Stomach (tissue), 9 donors: ENCODE measurements around the gene MRPS2. TPM values are rescaled to one million over a fixed set of nuclear protein-coding genes. Genes with fewer than 3 reads are reported as not detected.

Experiments
- DNase-seq, 2 donors: peaks; one replicate each; pipeline versions ENCODE4 v3.0.0 to v3.0.0-alpha.2; 2013 to 2019
- H3K27ac ChIP-seq, 5 donors: fragments of 200-600 bp in 4 of 5; sonication (generic) in 4 of 5; one replicate each; pipeline ENCODE4 v1.5.1; 2013 to 2019; ENCODE audit warnings: mild to moderate bottlenecking in 1 of 5, moderate library complexity in 1 of 5
- H3K27me3 ChIP-seq, 3 donors: fragments of 200-600 bp; sonication (generic); one replicate each; pipeline ENCODE4 v1.5.1; 2017 to 2019; ENCODE audit warnings: mixed run types in 1 of 3
- H3K36me3 ChIP-seq, 4 donors: fragments of 200-600 bp; sonication (generic); 1 replicate in 3 of 4; 2 replicates in 1 of 4; pipeline ENCODE4 v1.5.1; 2016 to 2019
- H3K4me1 ChIP-seq, 4 donors: fragments of 200-600 bp; sonication (generic); one replicate each; pipeline ENCODE4 v1.5.1; 2016 to 2019
- H3K4me3 ChIP-seq, 4 donors: fragments of 200-600 bp; sonication (generic) in 3 of 4; one replicate each; pipeline ENCODE4 v1.5.1; 2016 to 2019; ENCODE audit warnings: mild to moderate bottlenecking in 1 of 4
- H3K9me3 ChIP-seq, 4 donors: fragments of 200-600 bp; sonication (generic); one replicate each; pipeline ENCODE4 v1.5.1; 2016 to 2019
- CTCF ChIP-seq, 7 experiments: fragments of 450-650 bp in 4 of 7; fragments of 200-600 bp in 3 of 7; sonication (generic) in 3 of 7; IDR thresholded peaks; one replicate each; pipeline ENCODE4 v1.5.1; 2016 to 2019; ENCODE audit warnings: antibody characterized with exemption in 7 of 7, control low read depth in 2 of 7, mild to moderate bottlenecking in 1 of 7
- EP300 ChIP-seq: sonication (generic); formaldehyde crosslinking; IDR thresholded peaks from one replicate; pipeline ENCODE4 v1.6.1; 2017; ENCODE audit warnings: antibody characterized with exemption
- POLR2A ChIP-seq, 4 donors: fragments of 450-650 bp; IDR thresholded peaks; one replicate each; pipeline ENCODE4 v1.6.1; 2016; ENCODE audit warnings: antibody characterized with exemption in 4 of 4, control low read depth in 2 of 4, mild to moderate bottlenecking in 1 of 4, moderate library complexity in 1 of 4
- POLR2AphosphoS5 ChIP-seq, 3 donors: sonication (generic); formaldehyde crosslinking; IDR thresholded peaks; one replicate each; pipeline ENCODE4 v1.6.1; 2016; ENCODE audit warnings: antibody characterized with exemption in 3 of 3
- WGBS, 5 donors: extraction: QIAGEN DNeasy Blood & Tissue Kit in 3 of 5; methylation state at CpG; one replicate each; pipeline versions ENCODE4 v1.1.5 to v1.1.7; 2013 to 2018; 5-methylcytosine and 5-hydroxymethylcytosine counted together
- intact Hi-C: fragments of 100-400 bp; cut with DNase I; formaldehyde crosslinking; loops from one replicate; pipeline ENCODE4 v1.15.1; 2023; ENCODE audit warnings: low total_unique reads
- polyA plus RNA-seq, 3 donors: library from polyadenylated mRNA; stranded (reverse); fragments of 200-250 nt; gene quantifications; one replicate each; pipeline ENCODE4 v1.2.3, GENCODE V29; 2013
- total RNA-seq, 5 donors: library from RNA; depleted of rRNA; stranded (reverse); fragments of >200 nt; gene quantifications; one replicate each; pipeline versions ENCODE4 v1.1.0 to v1.2.3, GENCODE V29; 2014 to 2016
- donor health status: healthy with polysubstance abuse.
- donor health status: Bipolar disorder and iron deficiency.
- donor health status: healthy.

Gene MRPS2
- total and polyA plus RNA-seq, 8 donors, result 1.8 to 54.7 (median 40.1) TPM

- Histone ChIP-seq H3K27me3 (no peaks in the 10 kb centered on the region), H3K36me3 (peaks cover 29 to 80% (median 72%) of the 10 kb centered on the region in 4 donors), H3K27ac (no peak overlapping the region), H3K4me1 (peaks cover 0 to 9% (median 3%) of the 10 kb centered on the region in 4 donors), H3K9me3 (no peaks in the 10 kb centered on the region), H3K4me3 (no peak overlapping the region)
- WGBS, 5 donors, result 90 to 94% (median 93%) methylated on average over 33 of the region's 33 CpGs
- TF ChIP-seq POLR2A (IDR thresholded peaks at IDR 0.05) (no peak), CTCF (IDR thresholded peaks at IDR 0.05) (no peak), POLR2AphosphoS5 (IDR thresholded peaks at IDR 0.05) (no peak), EP300 (no peak)
- intact Hi-C loops, result no loop called here
- DNase-seq, result no peak
These were observed 14.0 kb upstream of the MRPS2 start for GRCh38 chr9:135486267-135487065.

DNA sequence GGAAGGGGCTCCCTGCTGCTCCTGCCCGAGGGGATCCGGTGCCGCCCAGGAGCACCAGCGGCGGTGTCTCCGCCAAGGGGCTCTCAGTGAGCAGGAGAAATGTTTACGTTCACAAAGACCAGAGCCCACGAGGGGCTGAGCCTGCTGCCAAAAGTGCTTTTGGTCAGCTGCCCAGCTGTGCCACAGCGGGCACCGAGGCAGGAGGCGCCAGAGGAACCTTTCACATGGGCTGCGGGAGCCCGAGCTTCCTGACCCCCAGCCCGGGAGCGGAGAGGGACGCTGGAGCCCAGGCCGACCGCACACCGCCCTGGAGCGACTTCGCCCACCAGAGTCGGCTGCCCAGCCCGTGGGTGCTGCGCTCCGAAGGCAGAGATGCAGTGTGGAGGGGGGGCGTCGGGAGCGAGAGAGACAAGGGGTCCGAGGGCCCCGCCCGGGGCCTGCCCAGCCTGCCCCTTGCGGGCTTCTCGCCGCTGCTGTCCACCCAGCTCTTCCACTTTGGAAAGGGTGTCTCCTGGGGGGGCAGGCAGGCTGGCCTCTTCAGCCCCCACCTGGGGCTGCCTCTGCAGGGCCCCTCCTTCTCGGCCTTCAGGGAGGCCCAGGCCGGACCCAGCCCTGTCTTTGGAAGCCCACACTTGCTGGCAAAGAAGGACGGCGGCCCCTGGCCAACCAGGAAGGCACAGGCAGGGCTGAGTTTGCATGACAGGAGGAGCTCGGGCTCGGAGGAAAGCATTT is 13.0 kb upstream of the MRPS2 start:
- Histone ChIP-seq H3K27ac (no peak overlapping the region), H3K36me3 (peaks cover 29 to 80% (median 72%) of the 10 kb centered on the region in 4 donors), H3K9me3 (no peaks in the 10 kb centered on the region), H3K4me1 (no peaks in the 10 kb centered on the region), H3K4me3 (no peak overlapping the region), H3K27me3 (no peaks in the 10 kb centered on the region)
- 88 to 94% (median 93%) methylated on average over 32 to 40 of the region's 40 CpGs for WGBS, 5 donors
- intact Hi-C loops, result no loop called here
- TF ChIP-seq CTCF (IDR thresholded peaks at IDR 0.05), result no peak
- TF ChIP-seq POLR2A (IDR thresholded peaks at IDR 0.05), result no peak
- no peak for TF ChIP-seq EP300
- no peak for TF ChIP-seq POLR2AphosphoS5 (IDR thresholded peaks at IDR 0.05)
- no peak for DNase-seq

DNA sequence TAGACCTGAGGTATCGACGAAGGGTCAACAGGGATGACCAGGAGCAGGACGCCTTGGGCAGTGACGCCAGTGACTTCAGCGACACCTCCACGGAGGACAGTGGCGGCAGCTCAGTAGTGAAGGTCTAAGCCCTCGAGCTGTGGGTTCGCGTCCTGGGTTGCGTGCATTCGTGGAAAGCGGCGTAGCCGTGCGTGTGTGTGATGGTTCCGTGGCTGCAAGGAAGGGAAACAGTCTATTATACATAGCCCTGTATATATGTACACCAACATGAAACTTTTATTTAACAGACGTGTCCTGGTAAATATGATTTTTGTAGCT is 12.5 kb upstream of the MRPS2 start:
- 94 to 95% (median 95%) methylated on average over 18 of the region's 18 CpGs for WGBS, 5 donors
- no peak for TF ChIP-seq CTCF (IDR thresholded peaks at IDR 0.05)
- no peak for TF ChIP-seq POLR2AphosphoS5 (IDR thresholded peaks at IDR 0.05)
- TF ChIP-seq EP300, result no peak
- TF ChIP-seq POLR2A (IDR thresholded peaks at IDR 0.05), result no peak
- Histone ChIP-seq H3K4me1 (no peaks in the 10 kb centered on the region), H3K27ac (no peak overlapping the region), H3K4me3 (no peak overlapping the region), H3K9me3 (no peaks in the 10 kb centered on the region), H3K36me3 (peaks cover 29 to 80% (median 72%) of the 10 kb centered on the region in 4 donors), H3K27me3 (no peaks in the 10 kb centered on the region)
- intact Hi-C loops, result no loop called here
- DNase-seq, result no peak

DNA sequence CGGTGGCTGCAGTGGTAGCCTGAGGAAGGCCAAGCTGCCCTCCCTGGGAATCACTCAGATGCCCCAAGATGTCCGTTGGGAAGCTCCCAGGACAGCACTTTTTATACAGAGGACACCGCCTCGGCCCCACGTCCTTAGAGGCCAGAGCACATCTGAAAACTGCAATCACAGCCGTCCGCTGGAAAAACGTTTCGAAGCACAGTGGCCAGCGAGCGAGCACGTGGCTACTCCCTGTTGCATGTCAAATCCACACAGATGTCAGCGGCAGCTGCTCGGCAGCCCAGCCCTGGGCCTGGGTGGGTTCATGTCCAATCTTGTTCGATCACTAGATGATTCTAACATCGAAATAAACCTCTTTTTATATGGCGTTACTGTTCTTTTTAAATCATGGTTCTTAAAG is 12.0 kb upstream of the MRPS2 start:
- Histone ChIP-seq H3K36me3 (peaks cover 29 to 77% (median 67%) of the 10 kb centered on the region in 4 donors), H3K27me3 (no peaks in the 10 kb centered on the region), H3K27ac (no peak overlapping the region), H3K4me3 (no peak overlapping the region), H3K4me1 (no peaks in the 10 kb centered on the region), H3K9me3 (no peaks in the 10 kb centered on the region)
- 90 to 94% (median 92%) methylated on average over 13 to 17 of the region's 17 CpGs for WGBS, 5 donors
- no peak for DNase-seq
- TF ChIP-seq POLR2AphosphoS5 (IDR thresholded peaks at IDR 0.05) (no peak), POLR2A (IDR thresholded peaks at IDR 0.05) (no peak), EP300 (no peak), CTCF (IDR thresholded peaks at IDR 0.05) (no peak)
- intact Hi-C loops, result no loop called here
